Sigmoid colon (tissue), 4 donors: ENCODE measurements around the gene PPM1B.

Experiments used
- CTCF ChIP-seq, 4 experiments: fragments of 450-650 bp in 3 of 4; fragments of 200-600 bp in 1 of 4; IDR thresholded peaks; one replicate each; pipeline ENCODE4 v1.5.1; 2016 to 2019; ENCODE audit warnings: antibody characterized with exemption in 4 of 4, mild to moderate bottlenecking in 3 of 4, moderate library complexity in 2 of 4
- POLR2A ChIP-seq, 2 donors: fragments of 450-650 bp; IDR thresholded peaks; one replicate each; pipeline ENCODE4 v1.6.1; 2016; ENCODE audit warnings: antibody characterized with exemption in 2 of 2, mild to moderate bottlenecking in 2 of 2, moderate library complexity in 2 of 2
- POLR2AphosphoS5 ChIP-seq, 4 donors: sonication (generic); formaldehyde crosslinking; IDR thresholded peaks; one replicate each; pipeline ENCODE4 v1.6.1; 2017; ENCODE audit warnings: antibody characterized with exemption in 4 of 4

GRCh38 chr2:44280869-44281268 lies 112.2 kb downstream of the PPM1B start:
- no peak for TF ChIP-seq CTCF (IDR thresholded peaks at IDR 0.05)
- TF ChIP-seq POLR2A (IDR thresholded peaks at IDR 0.05) = no peak
- no peak for TF ChIP-seq POLR2AphosphoS5 (IDR thresholded peaks at IDR 0.05)
